SK-N-SH (cell line): ENCODE results near the gene CLMN. TPM values are rescaled to one million over a fixed set of nuclear protein-coding genes. Genes with fewer than 3 reads are reported as not detected.

ENCODE experiments used
- CTCF ChIA-PET: fragments of 300-600, 350-600 bp; formaldehyde crosslinking; extraction: SDS; loops from one replicate; lab custom pipeline; 2021; lab: Yijun Ruan, JAX
- POLR2A ChIA-PET: fragments of 350-600 bp; sonication (Branson Sonifier 250); formaldehyde crosslinking; extraction: SDS; loops from one replicate; lab custom pipeline; 2020; ENCODE audit warnings: antibody characterized with exemption, inconsistent platforms; lab: Yijun Ruan, JAX
- DNase-seq: peaks from one replicate; pipeline ENCODE4 v3.0.0; 2012
- H2AFZ ChIP-seq: fragments of 200-600 bp; sonication (generic); 2 replicates; pipeline ENCODE4 v1.8.1; 2016; ENCODE audit warnings: antibody characterized with exemption, mild to moderate bottlenecking, low read depth
- H3F3A ChIP-seq: fragments of 200-600 bp; sonication (generic); replicated peaks from 2 replicates; pipeline ENCODE3; 2016; ENCODE audit warnings: antibody characterized with exemption, mild to moderate bottlenecking; ENCODE audit not compliant: insufficient read depth
- H3K27ac ChIP-seq, 2 experiments: fragments of 200-500 bp in 1 of 2; fragments of 200-600 bp in 1 of 2; sonication (Bioruptor generic) in 1 of 2; sonication (generic), shearing (Covaris generic) in 1 of 2; 2 replicates each; pipeline versions ENCODE4 v1.5.1 to v1.6.1; 2014 to 2016; ENCODE audit warnings: low read depth in 2 of 2, inconsistent platforms in 1 of 2, low read length in 1 of 2, mild to moderate bottlenecking in 1 of 2, mixed read lengths in 1 of 2
- H3K27me3 ChIP-seq: fragments of 200-600 bp; sonication (generic), shearing (Covaris generic); 2 replicates; pipeline ENCODE4 v1.6.1; 2016; ENCODE audit warnings: mixed run types; ENCODE audit not compliant: insufficient read depth
- H3K36me3 ChIP-seq, 2 experiments: fragments of 200-500 bp in 1 of 2; fragments of 200-600 bp in 1 of 2; sonication (Bioruptor generic) in 1 of 2; sonication (generic) in 1 of 2; replicated peaks in 1 of 2; 2 replicates each; pipeline versions ENCODE3 to v1.5.1; 2014 to 2016; ENCODE audit warnings: low read length in 1 of 2, mild to moderate bottlenecking in 1 of 2; ENCODE audit not compliant: insufficient read depth in 2 of 2, control insufficient read depth in 1 of 2
- H3K4me1 ChIP-seq, 2 experiments: fragments of 200-500 bp in 1 of 2; fragments of 200-600 bp in 1 of 2; sonication (Bioruptor generic) in 1 of 2; sonication (generic), shearing (Covaris generic) in 1 of 2; 2 replicates each; pipeline versions ENCODE4 v1.5.1 to v1.6.1; 2014 to 2016; ENCODE audit warnings: low read depth in 1 of 2, low read length in 1 of 2, mixed run types in 1 of 2; ENCODE audit not compliant: insufficient read depth in 2 of 2, control insufficient read depth in 1 of 2
- H3K4me2 ChIP-seq: fragments of 200-600 bp; sonication (generic), shearing (Covaris generic); 2 replicates; pipeline ENCODE4 v1.6.1; 2017; ENCODE audit warnings: mixed run types
- H3K4me3 ChIP-seq, 2 experiments: fragments of 200-500 bp in 1 of 2; fragments of 200-600 bp in 1 of 2; sonication (Bioruptor generic) in 1 of 2; sonication (generic), shearing (Covaris generic) in 1 of 2; 2 replicates each; pipeline versions ENCODE4 v1.5.1 to v1.8.1; 2014 to 2016; ENCODE audit warnings: low read depth in 2 of 2, inconsistent platforms in 1 of 2, low read length in 1 of 2, mild to moderate bottlenecking in 1 of 2, mixed read lengths in 1 of 2, moderate library complexity in 1 of 2
- H3K79me2 ChIP-seq: fragments of 200-600 bp; sonication (generic); 2 replicates; pipeline ENCODE4 v1.8.1; 2017; ENCODE audit warnings: mild to moderate bottlenecking; ENCODE audit not compliant: insufficient read depth
- H3K9ac ChIP-seq: fragments of 200-600 bp; sonication (generic); 2 replicates; pipeline ENCODE4 v1.6.1; 2017; ENCODE audit warnings: mixed run types
- H3K9me2 ChIP-seq: fragments of 200-600 bp; sonication (generic); 2 replicates; pipeline ENCODE4 v1.6.1; 2017; ENCODE audit warnings: mixed run types
- H3K9me3 ChIP-seq: fragments of 200-600 bp; sonication (generic); 2 replicates; pipeline ENCODE4 v1.6.1; 2017; ENCODE audit warnings: mixed run types, mild to moderate bottlenecking, moderate library complexity
- H4K20me1 ChIP-seq: fragments of 200-600 bp; sonication (generic); 2 replicates; pipeline ENCODE4 v1.6.1; 2017; ENCODE audit warnings: mild to moderate bottlenecking, mixed run types; ENCODE audit not compliant: insufficient read depth
- CHD2 ChIP-seq: fragments of 150-350 bp; IDR thresholded peaks from 2 replicates; pipeline ENCODE4 v1.6.1; 2018; ENCODE audit warnings: low read length; ENCODE audit not compliant: partially characterized antibody
- ELF1 ChIP-seq: IDR thresholded peaks from 2 replicates; pipeline ENCODE4 v1.4.0; 2012
- EP300 ChIP-seq, 2 experiments: IDR thresholded peaks; 2 replicates each; pipeline versions ENCODE4 v1.4.0 to v1.6.1; 2012; ENCODE audit warnings: borderline replicate concordance in 1 of 2, low read depth in 1 of 2, low read length in 1 of 2
- FOSL2 ChIP-seq: IDR thresholded peaks from 2 replicates; pipeline ENCODE4 v1.4.0; 2012; ENCODE audit warnings: low read depth, mild to moderate bottlenecking, moderate library complexity, borderline replicate concordance
- FOXM1 ChIP-seq: IDR thresholded peaks from 2 replicates; pipeline ENCODE4 v1.4.0; 2012; ENCODE audit warnings: low read depth, mild to moderate bottlenecking
- GABPA ChIP-seq: IDR thresholded peaks from 2 replicates; pipeline ENCODE4 v1.4.0; 2012; ENCODE audit warnings: low read depth, mild to moderate bottlenecking
- GATA2 ChIP-seq: sonication (generic); formaldehyde crosslinking; IDR thresholded peaks from 2 replicates; pipeline ENCODE4 v1.5.0; 2020; ENCODE audit warnings: mild to moderate bottlenecking, missing genetic modification reagents
- MAX ChIP-seq: IDR thresholded peaks from 2 replicates; pipeline ENCODE4 v1.4.0; 2012; ENCODE audit warnings: low read depth
- MXI1 ChIP-seq: IDR thresholded peaks from 2 replicates; pipeline ENCODE4 v1.6.1; 2012; ENCODE audit warnings: mild to moderate bottlenecking, low read depth, low read length, improper control_type of control experiment
- NRF1 ChIP-seq: IDR thresholded peaks from 2 replicates; pipeline ENCODE4 v1.6.1; 2012; ENCODE audit warnings: low read depth, mild to moderate bottlenecking, low read length
- RAD21 ChIP-seq: IDR thresholded peaks from 2 replicates; pipeline ENCODE4 v1.6.1; 2012; ENCODE audit warnings: mild to moderate bottlenecking, low read length
- RFX5 ChIP-seq: IDR thresholded peaks from 2 replicates; pipeline ENCODE4 v1.6.1; 2012; ENCODE audit warnings: mild to moderate bottlenecking, improper control_type of control experiment, low read length
- RXRA ChIP-seq: IDR thresholded peaks from 2 replicates; pipeline ENCODE4 v1.4.0; 2012; ENCODE audit warnings: low read depth, mild to moderate bottlenecking, borderline replicate concordance
- SIN3A ChIP-seq: IDR thresholded peaks from 2 replicates; pipeline ENCODE4 v1.6.1; 2012; ENCODE audit warnings: low read depth, mild to moderate bottlenecking, low read length, moderate library complexity, borderline replicate concordance
- SMC3 ChIP-seq: IDR thresholded peaks from 2 replicates; pipeline ENCODE4 v1.6.1; 2012; ENCODE audit warnings: low read depth, low read length, improper control_type of control experiment
- TAF1 ChIP-seq: IDR thresholded peaks from 2 replicates; pipeline ENCODE4 v1.6.1; 2012; ENCODE audit warnings: low read depth, mild to moderate bottlenecking, low read length, moderate library complexity, borderline replicate concordance
- TCF12 ChIP-seq: IDR thresholded peaks from 2 replicates; pipeline ENCODE4 v1.4.0; 2012
- TEAD4 ChIP-seq: IDR thresholded peaks from 2 replicates; pipeline ENCODE4 v1.4.0; 2012; ENCODE audit warnings: mild to moderate bottlenecking, borderline replicate concordance; ENCODE audit not compliant: insufficient read depth
- YY1 ChIP-seq: IDR thresholded peaks from 2 replicates; pipeline ENCODE4 v1.4.0; 2012; ENCODE audit warnings: low read depth, mild to moderate bottlenecking
- ZBTB33 ChIP-seq: IDR thresholded peaks from 2 replicates; pipeline ENCODE4 v1.4.0; 2012; ENCODE audit warnings: low read depth, borderline replicate concordance
- WGBS: methylation state at CpG from one replicate; pipeline ENCODE4 v1.1.6; 2017; ENCODE audit warnings: low lambda C conversion rate; 5-methylcytosine and 5-hydroxymethylcytosine counted together
- polyA plus RNA-seq, 3 experiments: library from polyadenylated mRNA; depleted of rRNA; stranded (reverse); fragments of >200 nt; gene quantifications; 2 replicates each; pipeline ENCODE4 v1.2.3, GENCODE V29; 2012
- TF ChIP-seq, protein P1 (sequence below): IDR thresholded peaks from 2 replicates; pipeline ENCODE4 v1.4.0; 2012; ENCODE audit warnings: low read depth, borderline replicate concordance
- TF ChIP-seq, protein P2 (sequence below): fragments of 150-350 bp; IDR thresholded peaks from 2 replicates; pipeline ENCODE4 v1.6.1; 2017; ENCODE audit warnings: antibody characterized with exemption, low read length, low read depth, borderline replicate concordance

The CLMN gene
- polyA plus RNA-seq, 1 of the 3 experiments (the other 2 are of a cell fraction) = 1.4 TPM

DNA sequence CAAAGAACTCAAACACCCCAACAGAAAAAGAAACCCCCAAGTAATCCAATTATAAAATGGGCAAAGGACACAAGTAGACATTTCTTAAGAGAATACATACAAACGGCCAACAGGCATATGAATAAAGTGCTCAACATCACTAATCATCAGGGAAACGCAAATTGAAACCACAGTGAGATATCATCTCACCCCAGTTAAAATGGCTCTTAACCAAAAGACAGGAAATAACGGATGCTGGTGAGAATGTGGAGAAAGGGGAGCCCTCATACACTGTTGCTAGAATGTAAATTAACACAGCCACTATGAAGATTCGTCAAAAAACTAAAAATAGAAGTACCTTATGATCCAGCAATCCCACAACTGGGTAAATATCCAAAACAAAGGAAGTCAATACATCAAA, 52.4 kb downstream of the CLMN start:
- POLR2A ChIA-PET = no interaction called here
- no peaks in the 10 kb centered on the region for H3K79me2 ChIP-seq
- H3K4me1 ChIP-seq = peaks cover 12 to 25% of the 10 kb centered on the region in 2 experiments
- no peak overlapping the region for H3K27ac ChIP-seq
- H3K4me2 ChIP-seq = no peak overlapping the region
- no peaks in the 10 kb centered on the region for H3K36me3 ChIP-seq
- no peaks in the 10 kb centered on the region for H4K20me1 ChIP-seq
- TF ChIP-seq ELF1 (no peak), GABPA (no peak), TAF1 (no peak), RAD21 (no peak), NRF1 (no peak)
- TF ChIP-seq, all 33 proteins: peak for 0
- no peak for DNase-seq
- no peak overlapping the region for H2AFZ ChIP-seq
- no peaks in the 10 kb centered on the region for H3K27me3 ChIP-seq
- CTCF ChIA-PET = interaction anchor here (0.7 kb wide), 1 partner anchor 375 kb away, joined by 3 read pairs; no protein-coding TSS in a partner anchor
- no peaks in the 10 kb centered on the region for H3K9me3 ChIP-seq
- H3K9me2 ChIP-seq = no peaks in the 10 kb centered on the region
- H3K9ac ChIP-seq = no peak overlapping the region
- WGBS = 64% methylated on average over 4 of the region's 4 CpGs
- no peak overlapping the region for H3K4me3 ChIP-seq
- H3F3A ChIP-seq = peaks cover 21% of the 10 kb centered on the region

DNA sequence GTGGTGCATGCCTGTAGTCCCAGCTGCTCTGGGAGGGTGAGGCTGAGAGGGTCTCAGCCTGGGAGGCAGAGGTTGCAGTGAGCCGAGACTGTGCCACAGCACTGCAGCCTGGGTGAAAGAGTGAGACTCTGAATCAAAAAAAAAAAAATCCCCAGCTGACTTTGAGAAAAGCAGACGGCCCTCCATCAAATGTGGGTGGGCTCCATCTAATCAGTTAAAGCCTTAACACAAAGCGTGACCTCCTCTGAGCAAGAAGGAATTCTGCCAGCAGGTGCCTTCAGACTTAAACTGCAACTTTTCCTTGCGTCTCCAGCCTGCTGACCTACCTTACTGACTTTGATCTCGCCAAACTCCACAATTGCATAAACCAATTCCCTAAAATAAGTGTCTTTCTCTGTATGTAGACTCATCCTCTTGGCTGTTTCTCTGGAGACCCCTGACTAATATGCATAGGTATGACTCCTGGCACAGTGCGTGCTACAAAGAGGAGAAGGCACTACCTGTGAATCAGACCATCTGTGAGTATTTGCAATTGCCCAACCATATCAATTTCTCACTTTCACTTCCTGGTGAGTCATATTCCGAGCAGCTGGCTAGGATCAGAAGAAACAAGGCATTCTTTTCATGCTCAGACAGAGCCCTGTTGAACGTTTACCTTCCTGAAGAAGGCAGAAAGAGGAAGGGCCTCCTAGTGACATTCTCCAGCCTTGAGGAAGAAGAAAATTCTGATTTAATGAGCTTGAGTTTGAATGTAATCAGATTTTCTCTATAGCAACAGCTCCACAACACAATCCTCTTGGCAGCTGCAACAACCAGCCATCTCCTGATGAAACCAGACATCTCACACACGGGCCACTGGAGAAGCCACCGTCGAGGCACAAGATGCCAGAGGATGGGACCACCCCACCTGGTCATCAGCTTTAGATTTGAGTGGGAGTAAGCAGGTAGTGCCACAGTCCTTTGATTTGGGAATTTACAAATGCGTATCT, 54.3 kb downstream of the CLMN start:
- Histone ChIP-seq H3K4me2 (peak overlapping the region; percentile 73), H3K9ac (peak overlapping the region; percentile 55), H2AFZ (peak overlapping the region; percentile 52; the same call in 1 of the 2 replicates), H3F3A (peaks cover 21% of the 10 kb centered on the region), H4K20me1 (no peaks in the 10 kb centered on the region), H3K4me1 (peaks cover 14 to 35% of the 10 kb centered on the region in 2 experiments), H3K9me3 (no peaks in the 10 kb centered on the region), H3K9me2 (no peaks in the 10 kb centered on the region), H3K36me3 (no peaks in the 10 kb centered on the region), H3K79me2 (no peaks in the 10 kb centered on the region), H3K27me3 (no peaks in the 10 kb centered on the region), H3K27ac (peak overlapping the region; percentile 76 to 83), H3K4me3 (peak overlapping the region in 1 of 2 experiments; percentile 12; a peak in 1 of 4 replicates)
- POLR2A ChIA-PET = interaction anchor here (0.6 kb wide), 1 partner anchor 121 kb away, joined by 6 read pairs; no protein-coding TSS in a partner anchor
- WGBS = 19% methylated on average over 12 of the region's 12 CpGs
- CTCF ChIA-PET = interaction anchor here (0.8 to 0.9 kb wide), 2 partner anchors 33 to 166 kb away, joined by 3 read pairs; no protein-coding TSS in a partner anchor
- no peak for DNase-seq
- TF ChIP-seq FOXM1 (peak; percentile 96), EP300 (IDR thresholded peaks at IDR 0.05; ENCODE audit: borderline replicate concordance in 1 of 2, low read depth in 1 of 2, low read length in 1 of 2) (peak; percentile 81 to 97), MAX (peak; percentile 71; the same call in 1 of the 2 replicates), GABPA (peak; percentile 42; the same call in 1 of the 2 replicates), ELF1 (peak; percentile 84), TCF12 (peak; percentile 100), FOSL2 (peak; percentile 99), RAD21 (no peak), SIN3A (peak; percentile 78; the same call in 1 of the 2 replicates), MXI1 (no peak), NRF1 (no peak), ZBTB33 (peak; percentile 90), GATA2 (CRISPR knock-in tag) (no peak), TEAD4 (peak; percentile 96), SMC3 (no peak), TAF1 (0 out of 2 replicates have a peak, but pooled peaks have one; percentile 41), YY1 (no peak), CHD2 (peak; percentile 18), RFX5 (no peak), RXRA (peak; percentile 92)
- TF ChIP-seq, protein P1, sequence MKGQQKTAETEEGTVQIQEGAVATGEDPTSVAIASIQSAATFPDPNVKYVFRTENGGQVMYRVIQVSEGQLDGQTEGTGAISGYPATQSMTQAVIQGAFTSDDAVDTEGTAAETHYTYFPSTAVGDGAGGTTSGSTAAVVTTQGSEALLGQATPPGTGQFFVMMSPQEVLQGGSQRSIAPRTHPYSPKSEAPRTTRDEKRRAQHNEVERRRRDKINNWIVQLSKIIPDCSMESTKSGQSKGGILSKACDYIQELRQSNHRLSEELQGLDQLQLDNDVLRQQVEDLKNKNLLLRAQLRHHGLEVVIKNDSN = no peak
- TF ChIP-seq, protein P2, sequence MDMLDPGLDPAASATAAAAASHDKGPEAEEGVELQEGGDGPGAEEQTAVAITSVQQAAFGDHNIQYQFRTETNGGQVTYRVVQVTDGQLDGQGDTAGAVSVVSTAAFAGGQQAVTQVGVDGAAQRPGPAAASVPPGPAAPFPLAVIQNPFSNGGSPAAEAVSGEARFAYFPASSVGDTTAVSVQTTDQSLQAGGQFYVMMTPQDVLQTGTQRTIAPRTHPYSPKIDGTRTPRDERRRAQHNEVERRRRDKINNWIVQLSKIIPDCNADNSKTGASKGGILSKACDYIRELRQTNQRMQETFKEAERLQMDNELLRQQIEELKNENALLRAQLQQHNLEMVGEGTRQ = no peak
